HCT116 (cell line): ENCODE measurements around the gene NCBP2. TPM values are rescaled to one million over a fixed set of nuclear protein-coding genes. Genes with fewer than 3 reads are reported as not detected.

Experiments
- ATAC-seq: fragments of 200-7000 bp; cut with Tn5 transposase; 2 replicates; pipeline ENCODE4 v1.9.1; 2020; ENCODE audit warnings: mild to moderate bottlenecking, moderate library complexity
- BruUV-seq: library from RNA; stranded (reverse); fragments of 400-500 nt; replicated peaks from 2 replicates; lab custom pipeline; 2021; lab: Mats Ljungman, UMichigan
- CTCF ChIA-PET: fragments of 300-600 bp; sonication (Branson Sonifier 250); formaldehyde crosslinking; loops from one replicate; lab custom pipeline; 2021; ENCODE audit warnings: antibody characterized with exemption; lab: Charles Lee
- POLR2A ChIA-PET: fragments of 300-600, 350-600 bp; sonication (Branson Sonifier 250); formaldehyde crosslinking; loops from one replicate; lab custom pipeline; 2021; ENCODE audit warnings: antibody characterized with exemption; lab: Charles Lee
- RAD21 ChIA-PET, 2 experiments: fragments of 300-600 bp; sonication (Branson Sonifier 250); formaldehyde crosslinking; loops; one replicate each; lab custom pipeline; 2023; ENCODE audit warnings: low total read pairs in 2 of 2; ENCODE audit not compliant: uncharacterized antibody in 2 of 2, unreplicated experiment in 2 of 2, low non-redundant PET in 1 of 2; lab: Charles Lee
- DNase-seq: peaks from one replicate; pipeline ENCODE4 v3.0.0-alpha.2; 2010; ENCODE audit warnings: low read depth, low spot score
- H2AFZ ChIP-seq: fragments of 200-600 bp; shearing (Covaris generic), sonication (generic); 2 replicates; pipeline ENCODE4 v1.6.1; 2017; ENCODE audit warnings: low read depth, mixed run types, mixed read lengths, antibody characterized with exemption, low read length; ENCODE audit not compliant: poor library complexity, severe bottlenecking
- H3K27ac ChIP-seq: 2 replicates; pipeline ENCODE4 v1.5.1; 2012; ENCODE audit warnings: low read depth, low read length
- H3K27me3 ChIP-seq: fragments of 200-600 bp; sonication (generic); 2 replicates; pipeline ENCODE4 v1.6.1; 2016; ENCODE audit warnings: mixed run types, low read length, mixed read lengths; ENCODE audit not compliant: insufficient read depth
- H3K36me3 ChIP-seq, 2 experiments: fragments of 200-500 bp in 1 of 2; fragments of 200-600 bp in 1 of 2; sonication (Bioruptor generic) in 1 of 2; sonication (generic) in 1 of 2; 2 replicates each; pipeline versions ENCODE4 v1.5.1 to v1.6.1; 2014 to 2016; ENCODE audit warnings: low read length in 2 of 2, inconsistent platforms in 1 of 2, mixed read lengths in 1 of 2, mixed run types in 1 of 2; ENCODE audit not compliant: insufficient read depth in 2 of 2, control insufficient read depth in 1 of 2
- H3K4me1 ChIP-seq, 2 experiments: fragments of 200-600 bp in 1 of 2; sonication (generic) in 1 of 2; 2 replicates each; pipeline versions ENCODE4 v1.5.1 to v1.6.1; 2012 to 2017; ENCODE audit warnings: low read length in 2 of 2, inconsistent platforms in 1 of 2, mild to moderate bottlenecking in 1 of 2, mixed read lengths in 1 of 2, mixed run types in 1 of 2, moderate library complexity in 1 of 2; ENCODE audit not compliant: insufficient read depth in 2 of 2, control insufficient read depth in 1 of 2
- H3K4me2 ChIP-seq: fragments of 200-600 bp; sonication (generic); 2 replicates; pipeline ENCODE4 v1.6.1; 2017; ENCODE audit warnings: mixed run types, low read length, mixed read lengths
- H3K4me3 ChIP-seq, 2 experiments: fragments of 200-600 bp in 1 of 2; sonication (generic) in 1 of 2; replicated peaks in 1 of 2; 2 replicates each; pipeline ENCODE4 v1.5.1; 2011 to 2016; ENCODE audit warnings: low read length in 2 of 2, control low read depth in 1 of 2, low read depth in 1 of 2, mild to moderate bottlenecking in 1 of 2, mixed read lengths in 1 of 2, mixed run types in 1 of 2
- H3K79me2 ChIP-seq: fragments of 200-600 bp; sonication (generic); 2 replicates; pipeline ENCODE4 v1.6.1; 2017; ENCODE audit warnings: mild to moderate bottlenecking, mixed run types, low read length, moderate library complexity, mixed read lengths; ENCODE audit not compliant: insufficient read depth
- H3K9ac ChIP-seq: fragments of 200-600 bp; sonication (generic); 2 replicates; pipeline ENCODE4 v1.6.1; 2016; ENCODE audit warnings: low read length, mixed read lengths
- H3K9me2 ChIP-seq: fragments of 200-600 bp; sonication (generic), shearing (Covaris generic); 2 replicates; pipeline ENCODE4 v1.6.1; 2017; ENCODE audit warnings: mixed run types, mild to moderate bottlenecking, moderate library complexity; ENCODE audit not compliant: insufficient read depth
- H3K9me3 ChIP-seq, 2 experiments: fragments of 200-500 bp in 1 of 2; fragments of 200-600 bp in 1 of 2; sonication (Bioruptor generic) in 1 of 2; sonication (generic) in 1 of 2; 2 replicates each; pipeline ENCODE4 v1.6.1; 2014 to 2017; ENCODE audit warnings: low read length in 2 of 2, mixed read lengths in 2 of 2, inconsistent platforms in 1 of 2, low read depth in 1 of 2, mild to moderate bottlenecking in 1 of 2, mixed run types in 1 of 2, moderate library complexity in 1 of 2; ENCODE audit not compliant: control insufficient read depth in 1 of 2, insufficient read depth in 1 of 2
- H4K20me1 ChIP-seq: fragments of 200-600 bp; sonication (generic), shearing (Covaris generic); 2 replicates; pipeline ENCODE4 v1.6.1; 2017; ENCODE audit warnings: mixed run types, mild to moderate bottlenecking, moderate library complexity; ENCODE audit not compliant: insufficient read depth
- CEBPB ChIP-seq: IDR thresholded peaks from 2 replicates; pipeline ENCODE4 v1.6.1; 2012; ENCODE audit warnings: low read depth
- EZH2phosphoT487 ChIP-seq: fragments of 200-600 bp; IDR thresholded peaks from 2 replicates; pipeline ENCODE4 v1.6.1; 2018; ENCODE audit warnings: antibody characterized with exemption, borderline replicate concordance
- FOSL1 ChIP-seq: IDR thresholded peaks from 2 replicates; pipeline ENCODE4 v1.6.1; 2012; ENCODE audit warnings: low read depth
- JUND ChIP-seq: IDR thresholded peaks from 2 replicates; pipeline ENCODE4 v1.6.1; 2012
- POLR2A ChIP-seq: IDR thresholded peaks from 2 replicates; pipeline ENCODE4 v1.7.0; 2011; ENCODE audit warnings: borderline replicate concordance; ENCODE audit not compliant: insufficient read depth, insufficient read length; ENCODE audit errors: extremely low read depth
- POLR2AphosphoS5 ChIP-seq: IDR thresholded peaks from 2 replicates; pipeline ENCODE4 v1.6.1; 2011; ENCODE audit warnings: mild to moderate bottlenecking, low read depth, low read length, moderate library complexity
- SP1 ChIP-seq: IDR thresholded peaks from 2 replicates; pipeline ENCODE4 v1.6.1; 2012; ENCODE audit warnings: low read depth
- SRF ChIP-seq: IDR thresholded peaks from 2 replicates; pipeline ENCODE4 v1.6.1; 2012; ENCODE audit warnings: low read depth
- TCF7L2 ChIP-seq: IDR thresholded peaks from 2 replicates; pipeline ENCODE4 v1.7.0; 2011; ENCODE audit warnings: borderline replicate concordance, inconsistent platforms; ENCODE audit not compliant: insufficient read depth, insufficient read length; ENCODE audit errors: extremely low read depth
- YY1 ChIP-seq: IDR thresholded peaks from 2 replicates; pipeline ENCODE4 v1.6.1; 2011; ENCODE audit warnings: low read length, low read depth, moderate library complexity, mild to moderate bottlenecking; ENCODE audit not compliant: insufficient replicate concordance; ENCODE audit errors: extremely low read depth
- ZFX ChIP-seq: fragments of 450-650 bp; IDR thresholded peaks from 2 replicates; pipeline ENCODE4 v1.6.1; 2017
- ZNF274 ChIP-seq: fragments of 200-500 bp; sonication (Bioruptor generic); IDR thresholded peaks from 2 replicates; pipeline ENCODE4 v1.6.1; 2014; ENCODE audit warnings: mild to moderate bottlenecking, low read depth, low read length, inconsistent platforms
- intact Hi-C: fragments of 100-400 bp; cut with micrococcal nuclease; formaldehyde crosslinking; loops from 2 replicates; pipeline ENCODE4 v1.10.0; 2022
- total RNA-seq: library from RNA; stranded (reverse); gene quantifications from one replicate; pipeline ENCODE4 v1.2.1, GENCODE V29; 2021; ENCODE audit not compliant: unreplicated experiment
- TF ChIP-seq, protein P1 (sequence below): IDR thresholded peaks from 2 replicates; pipeline ENCODE4 v1.6.1; 2012
- TF ChIP-seq, protein P2 (sequence below): IDR thresholded peaks from 2 replicates; pipeline ENCODE4 v1.6.1; 2012
- TF ChIP-seq, protein P3 (sequence below): IDR thresholded peaks from 2 replicates; pipeline ENCODE4 v1.6.1; 2012; ENCODE audit warnings: low read depth

The NCBP2 gene
- total RNA-seq, 1 experiment from 2014 or later: 82.4 TPM

GRCh38 chr3:196901768-196902167, 40.6 kb downstream of the NCBP2 start:
- no peak overlapping the region for H2AFZ ChIP-seq
- ChIA-PET RAD21 (no interaction called here), POLR2A (no interaction called here), CTCF (no interaction called here)
- H3K4me1 ChIP-seq: no peaks in the 10 kb centered on the region
- no peak overlapping the region for H3K9ac ChIP-seq
- no peaks in the 10 kb centered on the region for H4K20me1 ChIP-seq
- no peaks in the 10 kb centered on the region for H3K27me3 ChIP-seq
- no peak overlapping the region for H3K4me2 ChIP-seq
- no peak for ATAC-seq
- no peak for TF ChIP-seq JUND
- no peak for TF ChIP-seq ZNF274
- no peak for TF ChIP-seq CEBPB
- TF ChIP-seq ZFX: no peak
- no peak for TF ChIP-seq TCF7L2
- TF ChIP-seq POLR2AphosphoS5: no peak
- TF ChIP-seq YY1: no peak
- TF ChIP-seq FOSL1: no peak
- TF ChIP-seq, protein P1, sequence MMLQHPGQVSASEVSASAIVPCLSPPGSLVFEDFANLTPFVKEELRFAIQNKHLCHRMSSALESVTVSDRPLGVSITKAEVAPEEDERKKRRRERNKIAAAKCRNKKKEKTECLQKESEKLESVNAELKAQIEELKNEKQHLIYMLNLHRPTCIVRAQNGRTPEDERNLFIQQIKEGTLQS: no peak
- TF ChIP-seq, protein P2, sequence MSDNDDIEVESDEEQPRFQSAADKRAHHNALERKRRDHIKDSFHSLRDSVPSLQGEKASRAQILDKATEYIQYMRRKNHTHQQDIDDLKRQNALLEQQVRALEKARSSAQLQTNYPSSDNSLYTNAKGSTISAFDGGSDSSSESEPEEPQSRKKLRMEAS: no peak
- no peak for TF ChIP-seq POLR2A
- no peak for TF ChIP-seq SP1
- no peak for TF ChIP-seq EZH2phosphoT487
- TF ChIP-seq, protein P3, sequence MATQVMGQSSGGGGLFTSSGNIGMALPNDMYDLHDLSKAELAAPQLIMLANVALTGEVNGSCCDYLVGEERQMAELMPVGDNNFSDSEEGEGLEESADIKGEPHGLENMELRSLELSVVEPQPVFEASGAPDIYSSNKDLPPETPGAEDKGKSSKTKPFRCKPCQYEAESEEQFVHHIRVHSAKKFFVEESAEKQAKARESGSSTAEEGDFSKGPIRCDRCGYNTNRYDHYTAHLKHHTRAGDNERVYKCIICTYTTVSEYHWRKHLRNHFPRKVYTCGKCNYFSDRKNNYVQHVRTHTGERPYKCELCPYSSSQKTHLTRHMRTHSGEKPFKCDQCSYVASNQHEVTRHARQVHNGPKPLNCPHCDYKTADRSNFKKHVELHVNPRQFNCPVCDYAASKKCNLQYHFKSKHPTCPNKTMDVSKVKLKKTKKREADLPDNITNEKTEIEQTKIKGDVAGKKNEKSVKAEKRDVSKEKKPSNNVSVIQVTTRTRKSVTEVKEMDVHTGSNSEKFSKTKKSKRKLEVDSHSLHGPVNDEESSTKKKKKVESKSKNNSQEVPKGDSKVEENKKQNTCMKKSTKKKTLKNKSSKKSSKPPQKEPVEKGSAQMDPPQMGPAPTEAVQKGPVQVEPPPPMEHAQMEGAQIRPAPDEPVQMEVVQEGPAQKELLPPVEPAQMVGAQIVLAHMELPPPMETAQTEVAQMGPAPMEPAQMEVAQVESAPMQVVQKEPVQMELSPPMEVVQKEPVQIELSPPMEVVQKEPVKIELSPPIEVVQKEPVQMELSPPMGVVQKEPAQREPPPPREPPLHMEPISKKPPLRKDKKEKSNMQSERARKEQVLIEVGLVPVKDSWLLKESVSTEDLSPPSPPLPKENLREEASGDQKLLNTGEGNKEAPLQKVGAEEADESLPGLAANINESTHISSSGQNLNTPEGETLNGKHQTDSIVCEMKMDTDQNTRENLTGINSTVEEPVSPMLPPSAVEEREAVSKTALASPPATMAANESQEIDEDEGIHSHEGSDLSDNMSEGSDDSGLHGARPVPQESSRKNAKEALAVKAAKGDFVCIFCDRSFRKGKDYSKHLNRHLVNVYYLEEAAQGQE: no peak
- no peak for TF ChIP-seq SRF
- peaks cover 10% of the 10 kb centered on the region for H3K79me2 ChIP-seq
- H3K36me3 ChIP-seq: peaks cover 30 to 37% of the 10 kb centered on the region in 2 experiments
- no peak for DNase-seq
- intact Hi-C loops: no loop called here
- BruUV-seq: no TSS peak
- no peak overlapping the region for H3K27ac ChIP-seq
- H3K9me3 ChIP-seq: no peaks in the 10 kb centered on the region
- H3K4me3 ChIP-seq: no peak overlapping the region
- H3K9me2 ChIP-seq: no peaks in the 10 kb centered on the region
